Stimulated activated CD4-positive, alpha-beta T cell treated with anti-CD3 and anti-CD28 coated beads, Interleukin-4, amount 100 ng/mL, for 24 hours (primary cell): ENCODE data around the gene FCHSD2.
"Not testable (repeated sequence)": the region's sequence is repeated elsewhere in the genome, so short reads cannot be mapped to it uniquely, and the experiment has no call there.

Experiments used
- DNase-seq: peaks from one replicate; pipeline ENCODE4 v3.0.0-alpha.2; 2020

Gene FCHSD2

GRCh38 chr11:73147771-73148681, 5.9 kb upstream of the FCHSD2 start:
- no peak for DNase-seq

- no peak for DNase-seq
Measured at GRCh38 chr11:73145986-73146575, 4.0 kb upstream of the FCHSD2 start.

GRCh38 chr11:73143126-73143838, 1.2 kb upstream of the FCHSD2 start:
- DNase-seq = no peak

- peak; percentile 56 for DNase-seq
Measured at GRCh38 chr11:73141309-73142127, 600 bp downstream of the FCHSD2 start.

- DNase-seq = peak; percentile 37
Measured at GRCh38 chr11:73141031-73141308, 1.1 kb downstream of the FCHSD2 start.

- peak; percentile 12 for DNase-seq
Measured at GRCh38 chr11:73140213-73141030, 1.7 kb downstream of the FCHSD2 start.

- DNase-seq = no peak
Measured at GRCh38 chr11:73139476-73140198, 2.5 kb downstream of the FCHSD2 start.

- no peak for DNase-seq
Measured at GRCh38 chr11:73137944-73138274, 4.2 kb downstream of the FCHSD2 start.

GRCh38 chr11:73137262-73137943, 4.7 kb downstream of the FCHSD2 start:
- no peak for DNase-seq

GRCh38 chr11:73136722-73137121, 5.4 kb downstream of the FCHSD2 start:
- not testable (repeated sequence) for DNase-seq

GRCh38 chr11:73135346-73136284, 6.5 kb downstream of the FCHSD2 start:
- no peak for DNase-seq

GRCh38 chr11:73132349-73132748, 9.8 kb downstream of the FCHSD2 start:
- not testable (repeated sequence) for DNase-seq

GRCh38 chr11:73130181-73130580, 11.9 kb downstream of the FCHSD2 start:
- DNase-seq = no peak

GRCh38 chr11:73129198-73129597, 12.9 kb downstream of the FCHSD2 start:
- no peak for DNase-seq

- DNase-seq = no peak
Measured at GRCh38 chr11:73126804-73127480, 15.2 kb downstream of the FCHSD2 start.

GRCh38 chr11:73124800-73125199, 17.3 kb downstream of the FCHSD2 start:
- no peak for DNase-seq

GRCh38 chr11:73123892-73124291, 18.2 kb downstream of the FCHSD2 start:
- DNase-seq = not testable (repeated sequence)

- no peak for DNase-seq
Measured at GRCh38 chr11:73121692-73122091, 20.4 kb downstream of the FCHSD2 start.

GRCh38 chr11:73117071-73117470, 25.0 kb downstream of the FCHSD2 start:
- DNase-seq = no peak
